ENCODE measurements around the gene PPP1R12A. TPM values are rescaled to one million over a fixed set of nuclear protein-coding genes. Genes with fewer than 3 reads are reported as not detected.

PPP1R12A gene
- total and polyA plus RNA-seq, 8 donors: 6.1 to 31.7 (median 14.8) TPM

DNA sequence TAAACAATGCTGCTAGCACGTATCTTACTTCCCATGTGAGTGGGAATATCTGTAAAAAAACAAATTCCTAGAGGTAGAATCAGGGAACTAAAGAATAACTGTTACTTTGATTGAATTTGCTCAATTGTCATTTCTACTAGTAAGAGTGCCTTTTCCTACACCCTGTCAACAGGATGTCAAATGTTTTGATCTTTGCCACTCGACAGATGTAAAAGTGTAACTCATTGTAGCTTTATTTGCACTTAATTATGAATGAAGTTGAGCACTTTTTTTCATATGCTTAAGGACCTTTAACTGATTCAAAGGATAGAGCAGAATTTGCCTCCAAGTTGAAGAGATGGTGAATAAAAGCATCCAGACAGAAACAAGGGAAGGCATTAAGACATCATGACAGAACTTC lies 104.5 kb downstream of the PPP1R12A start:
- FAIRE-seq: peak; percentile 23
- H3K4me3 ChIP-seq: no peak overlapping the region
- intact Hi-C loops (cut with DNase I): no loop called here
- no peaks in the 10 kb centered on the region for H3K9me3 ChIP-seq
- no peaks in the 10 kb centered on the region for H3K36me3 ChIP-seq
- 84 to 90% methylated on average over 2 of the region's 2 CpGs for WGBS, 2 donors
- H3K27me3 ChIP-seq: no peaks in the 10 kb centered on the region
- TF ChIP-seq CTCF (IDR thresholded peaks at IDR 0.05): no peak
- no peak overlapping the region for H3K27ac ChIP-seq
- no peaks in the 10 kb centered on the region for H3K4me1 ChIP-seq
- DNase-seq: no peak
- ATAC-seq: no peak

GRCh38 chr12:79828924-79829323 lies 106.0 kb downstream of the PPP1R12A start:
- no peaks in the 10 kb centered on the region for H3K36me3 ChIP-seq
- H3K27ac ChIP-seq: no peak overlapping the region
- H3K4me1 ChIP-seq: no peaks in the 10 kb centered on the region
- no peak overlapping the region for H3K4me3 ChIP-seq
- intact Hi-C loops (cut with DNase I): no loop called here
- ATAC-seq (no peak), DNase-seq (no peak), FAIRE-seq (no peak)
- no peaks in the 10 kb centered on the region for H3K27me3 ChIP-seq
- 89 to 95% methylated on average over 2 of the region's 2 CpGs for WGBS, 2 donors
- TF ChIP-seq CTCF (IDR thresholded peaks at IDR 0.05): no peak
- H3K9me3 ChIP-seq: no peaks in the 10 kb centered on the region

DNA sequence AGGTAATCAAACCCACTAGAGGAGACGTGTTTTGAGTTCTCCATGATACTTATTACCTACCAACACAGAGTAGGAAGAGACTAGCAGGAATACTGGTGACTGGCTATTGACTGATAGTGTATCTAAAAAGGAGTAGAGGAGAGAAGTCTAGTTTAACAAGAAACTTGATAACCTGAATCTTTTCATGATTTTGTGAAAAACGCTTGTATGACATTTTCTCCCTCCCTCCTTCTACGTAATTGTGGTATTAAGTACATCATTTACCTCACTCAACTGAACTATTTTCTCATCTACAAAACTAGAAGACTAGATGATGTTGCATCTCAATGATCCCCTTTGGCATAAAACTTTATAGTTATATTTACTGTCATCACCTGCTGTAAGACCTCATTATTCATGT lies 107.4 kb downstream of the PPP1R12A start:
- FAIRE-seq: no peak
- ATAC-seq: no peak
- Histone ChIP-seq H3K36me3 (no peaks in the 10 kb centered on the region), H3K27ac (no peak overlapping the region), H3K9me3 (no peaks in the 10 kb centered on the region), H3K4me1 (no peaks in the 10 kb centered on the region), H3K27me3 (no peaks in the 10 kb centered on the region), H3K4me3 (no peak overlapping the region)
- no peak for TF ChIP-seq CTCF (IDR thresholded peaks at IDR 0.05)
- 90 to 95% methylated on average over 3 of the region's 3 CpGs for WGBS, 2 donors
- intact Hi-C loops (cut with DNase I): no loop called here
- DNase-seq: no peak

DNA sequence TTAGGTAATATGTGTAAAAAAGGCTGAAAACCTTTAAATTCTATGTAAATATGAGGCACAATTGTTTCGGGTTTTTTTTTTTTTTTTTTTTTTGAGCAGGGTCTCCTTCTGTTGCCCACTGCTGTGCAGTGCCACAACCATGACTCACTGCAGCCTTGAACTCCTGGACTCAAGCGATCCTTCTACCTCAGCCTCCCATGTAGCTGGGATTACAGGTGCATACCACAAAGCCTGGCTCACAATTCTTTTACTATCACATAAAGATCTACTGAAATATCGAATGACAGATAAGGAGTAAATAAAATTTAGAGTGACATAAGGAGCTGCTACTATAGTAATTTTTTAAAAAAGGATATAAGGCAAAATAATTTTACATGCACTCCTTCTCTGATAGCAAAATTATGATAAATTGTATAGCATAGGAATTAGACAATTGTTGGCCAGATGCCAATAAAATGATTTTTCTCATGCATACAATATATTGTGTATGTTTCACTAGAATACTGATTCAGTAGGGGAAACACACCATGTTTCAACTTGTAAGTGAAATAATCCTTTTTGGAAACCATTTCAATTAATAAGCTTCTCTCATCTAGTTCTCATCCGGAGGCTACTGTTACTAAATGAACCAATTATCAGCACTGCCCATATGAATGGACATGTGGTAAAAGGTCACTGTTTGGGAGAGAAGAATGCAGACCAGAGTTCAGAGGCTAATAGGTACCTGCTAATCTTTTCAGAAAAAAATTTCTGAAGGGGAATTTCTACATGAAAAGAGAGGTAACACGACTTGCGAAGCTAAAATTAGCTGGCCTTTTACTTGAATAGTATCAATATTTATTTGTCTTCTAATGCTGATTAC lies 108.4 kb downstream of the PPP1R12A start:
- Histone ChIP-seq H3K4me1 (no peaks in the 10 kb centered on the region), H3K36me3 (no peaks in the 10 kb centered on the region), H3K27ac (no peak overlapping the region), H3K4me3 (no peak overlapping the region), H3K27me3 (no peaks in the 10 kb centered on the region), H3K9me3 (no peaks in the 10 kb centered on the region)
- 90 to 93% methylated on average over 6 of the region's 6 CpGs for WGBS, 2 donors
- no peak for FAIRE-seq
- TF ChIP-seq CTCF (IDR thresholded peaks at IDR 0.05): no peak
- intact Hi-C loops (cut with DNase I): no loop called here
- no peak for ATAC-seq
- DNase-seq: no peak

DNA sequence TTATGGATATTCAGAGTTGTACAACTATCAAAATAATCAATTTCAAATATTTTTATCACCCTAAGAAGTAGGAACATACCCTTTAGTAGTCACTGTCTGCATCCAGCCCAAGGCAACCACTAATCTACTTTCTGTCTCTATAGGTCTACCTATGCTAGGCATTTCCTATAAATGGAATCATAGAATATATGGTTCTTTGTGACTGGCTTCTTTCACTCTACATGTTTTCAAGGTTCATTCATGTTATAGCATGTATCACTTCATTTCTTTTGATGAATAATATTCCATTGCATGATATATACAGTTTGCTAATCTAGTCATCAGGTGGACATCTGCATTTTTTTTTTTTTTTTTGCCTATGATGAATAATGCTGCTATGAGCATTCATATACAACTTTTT lies 112.4 kb downstream of the PPP1R12A start:
- H3K4me3 ChIP-seq: no peak overlapping the region
- no peaks in the 10 kb centered on the region for H3K27me3 ChIP-seq
- peaks cover 0 to 5% (median 3%) of the 10 kb centered on the region in 3 donors for H3K4me1 ChIP-seq
- no peak for DNase-seq
- no peak for TF ChIP-seq CTCF (IDR thresholded peaks at IDR 0.05)
- no peaks in the 10 kb centered on the region for H3K9me3 ChIP-seq
- ATAC-seq: no peak
- intact Hi-C loops (cut with DNase I): no loop called here
- H3K36me3 ChIP-seq: peaks cover 0 to 8% (median 0%) of the 10 kb centered on the region in 3 donors
- H3K27ac ChIP-seq: no peak overlapping the region
- FAIRE-seq: no peak
